NCI-H2227 treated with DMSO at 0.1 percent for 48 hours (cell line): ENCODE results near the gene MAST2.
"Not testable (repeated sequence)": the region's sequence is repeated elsewhere in the genome, so short reads cannot be mapped to it uniquely, and the experiment has no call there.

Experiments
- DNase-seq: peaks from one replicate; lab custom pipeline; 2025; lab: John Stamatoyannopoulos, UW

MAST2 gene

DNA sequence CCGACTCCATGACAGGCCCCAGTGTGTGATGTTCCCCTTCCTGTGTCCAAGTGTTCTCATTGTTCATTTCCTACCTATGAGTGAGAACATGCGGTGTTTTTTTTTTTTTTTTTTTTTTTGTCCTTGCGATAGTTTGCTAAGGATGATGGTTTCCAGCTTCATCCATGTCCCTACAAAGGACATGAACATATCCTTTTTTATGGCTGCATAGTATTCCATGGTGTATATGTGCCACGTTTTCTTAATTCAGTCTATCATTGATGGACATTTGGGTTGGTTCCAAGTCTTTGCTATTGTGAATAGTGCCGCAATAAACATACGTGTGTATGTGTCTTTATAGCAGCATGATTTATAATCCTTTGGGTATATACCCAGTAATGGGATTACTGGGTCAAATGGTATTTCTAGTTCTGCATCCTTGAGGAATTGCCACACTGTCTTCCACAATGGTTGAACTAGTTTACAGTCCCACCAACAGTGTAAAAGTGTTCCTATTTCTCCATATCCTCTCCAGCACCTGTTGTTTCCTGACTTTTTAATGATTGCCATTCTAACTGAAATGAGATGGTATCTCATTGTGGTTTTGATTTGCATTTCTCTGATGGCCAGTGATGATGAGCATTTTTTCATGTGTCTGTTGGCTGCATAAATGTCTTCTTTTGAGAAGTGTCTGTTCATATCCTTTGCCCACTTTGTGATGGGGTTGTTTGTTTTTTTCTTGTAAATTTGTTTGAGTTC is 54.5 kb downstream of the MAST2 start:
- DNase-seq: not testable (repeated sequence)

GRCh38 chr1:45859221-45859620 is 55.8 kb downstream of the MAST2 start:
- DNase-seq: no peak

DNA sequence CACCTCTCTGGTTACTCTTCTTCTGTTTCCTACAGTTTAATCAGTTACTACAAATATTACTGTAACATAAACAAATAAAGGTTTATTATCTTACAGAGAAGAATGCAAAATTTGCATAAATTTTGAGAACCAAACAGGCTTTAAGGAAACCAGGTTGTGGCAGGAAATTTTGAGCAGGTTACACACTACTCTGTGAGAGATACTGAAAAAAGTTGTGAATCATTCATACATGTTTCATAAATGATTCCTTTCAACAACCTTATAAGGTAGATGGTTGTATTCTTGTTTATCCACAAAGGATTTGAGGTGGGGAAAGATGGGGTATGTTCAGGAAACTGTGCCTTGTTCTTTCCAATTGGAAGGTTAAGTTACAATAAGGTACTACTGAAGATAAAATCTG is 58.6 kb downstream of the MAST2 start:
- no peak for DNase-seq

- DNase-seq: no peak
These were observed 59.8 kb downstream of the MAST2 start for GRCh38 chr1:45863218-45863617.

DNA sequence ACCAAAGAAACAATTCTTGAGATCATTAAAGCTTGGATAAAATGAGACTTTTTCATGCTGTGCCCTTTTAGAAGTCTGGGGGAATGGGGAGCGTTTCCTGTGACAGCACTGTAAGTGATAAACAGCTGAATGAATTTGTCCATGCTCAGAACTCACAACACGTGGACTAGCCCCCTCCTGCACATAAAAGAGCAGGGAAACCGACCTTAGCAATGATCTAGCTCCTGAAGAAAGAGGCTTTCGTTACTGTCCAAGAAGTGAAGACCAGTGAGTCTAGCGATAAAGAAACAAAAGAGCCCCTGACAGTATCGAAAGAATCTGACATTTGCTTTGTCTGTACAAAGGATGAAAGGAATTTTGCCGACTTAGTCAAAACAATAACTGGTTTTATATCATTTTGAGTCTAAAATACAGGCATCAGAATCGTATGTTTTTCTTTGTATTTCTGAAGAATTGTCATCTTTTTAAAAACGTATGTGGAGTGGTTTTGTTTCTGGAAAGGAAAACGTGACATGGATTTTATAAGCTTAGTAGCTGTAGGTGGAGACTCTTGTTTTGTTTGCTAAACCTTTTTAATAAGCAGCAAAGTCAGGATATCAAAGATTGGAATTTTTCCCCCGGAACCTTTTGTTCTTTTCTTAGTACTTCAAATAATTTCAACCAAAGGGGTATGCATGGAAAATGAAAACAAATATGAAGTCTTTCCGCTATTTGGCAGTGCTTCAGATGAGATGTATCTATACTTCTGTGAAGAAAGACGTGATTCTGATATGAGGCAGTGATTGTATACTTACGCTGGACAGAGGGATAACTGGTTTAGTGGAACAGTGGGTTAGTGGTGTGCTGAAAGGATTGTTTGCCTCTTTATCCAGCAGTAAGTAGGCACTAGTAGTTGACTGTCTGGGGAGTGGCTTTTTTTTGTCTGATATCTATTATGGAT is 61.0 kb downstream of the MAST2 start:
- DNase-seq: no peak

- DNase-seq: no peak
These were observed 64.4 kb downstream of the MAST2 start for GRCh38 chr1:45867697-45868348.

GRCh38 chr1:45868861-45869260 is 65.4 kb downstream of the MAST2 start:
- peak; percentile 28 for DNase-seq

GRCh38 chr1:45870500-45870899 is 67.1 kb downstream of the MAST2 start:
- DNase-seq: no peak

GRCh38 chr1:45872173-45872801 is 68.9 kb downstream of the MAST2 start:
- not testable (repeated sequence) for DNase-seq

GRCh38 chr1:45876000-45876617 is 72.7 kb downstream of the MAST2 start:
- peak; percentile 44 for DNase-seq

GRCh38 chr1:45877264-45877663 is 73.9 kb downstream of the MAST2 start:
- DNase-seq: no peak

DNA sequence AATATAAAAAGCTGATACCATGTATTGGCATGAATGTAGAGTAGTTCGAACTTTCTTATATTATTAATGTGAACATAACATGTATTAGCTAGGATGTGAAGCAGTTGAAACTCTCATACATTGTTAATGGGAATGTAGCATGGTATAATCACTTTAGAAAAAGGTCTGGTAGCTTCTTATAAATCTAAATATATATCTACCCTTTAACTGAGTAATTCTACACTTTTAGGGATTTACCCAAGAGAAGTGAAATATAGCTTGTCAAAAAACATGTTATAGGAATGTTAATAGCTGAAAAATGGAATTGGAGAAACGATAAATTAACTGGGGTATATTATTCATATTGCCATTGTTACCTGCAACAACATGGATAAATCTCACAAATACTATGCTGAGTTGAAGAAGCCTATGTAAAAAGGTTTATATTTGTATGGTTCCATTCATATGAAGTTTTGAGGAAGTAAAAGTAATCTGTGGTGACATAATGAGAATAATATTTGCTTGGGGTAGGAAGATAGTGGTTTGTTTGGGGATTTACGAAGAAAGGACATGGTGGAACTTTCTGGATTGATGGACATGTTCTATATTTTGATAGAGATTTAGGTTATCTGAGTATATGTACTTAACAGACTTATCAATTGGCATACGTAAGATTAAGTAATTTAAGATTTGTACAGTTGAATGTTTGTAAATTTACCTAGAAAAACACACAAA is 76.6 kb downstream of the MAST2 start:
- DNase-seq: no peak

- no peak for DNase-seq
These were observed 77.5 kb downstream of the MAST2 start for GRCh38 chr1:45880930-45881329.

DNA sequence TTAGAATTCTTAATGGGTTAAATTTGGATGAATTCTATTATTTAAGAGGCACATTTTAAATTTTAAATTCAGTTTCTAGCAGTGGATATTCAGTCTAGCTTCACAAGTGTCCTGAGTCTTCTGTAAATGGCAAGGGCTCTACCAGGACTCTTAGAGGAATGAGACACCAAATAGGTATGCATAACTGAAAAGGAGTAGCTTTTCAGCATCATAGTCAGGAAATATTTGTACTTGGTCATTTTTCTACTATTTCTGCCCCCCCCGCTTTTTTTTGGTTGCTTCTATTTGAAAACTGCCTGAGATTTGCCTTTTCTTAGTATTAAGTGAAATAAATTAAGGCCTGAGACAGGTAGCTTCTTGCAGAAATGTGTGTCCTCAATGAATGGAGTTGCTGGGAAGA is 80.2 kb downstream of the MAST2 start:
- no peak for DNase-seq

DNA sequence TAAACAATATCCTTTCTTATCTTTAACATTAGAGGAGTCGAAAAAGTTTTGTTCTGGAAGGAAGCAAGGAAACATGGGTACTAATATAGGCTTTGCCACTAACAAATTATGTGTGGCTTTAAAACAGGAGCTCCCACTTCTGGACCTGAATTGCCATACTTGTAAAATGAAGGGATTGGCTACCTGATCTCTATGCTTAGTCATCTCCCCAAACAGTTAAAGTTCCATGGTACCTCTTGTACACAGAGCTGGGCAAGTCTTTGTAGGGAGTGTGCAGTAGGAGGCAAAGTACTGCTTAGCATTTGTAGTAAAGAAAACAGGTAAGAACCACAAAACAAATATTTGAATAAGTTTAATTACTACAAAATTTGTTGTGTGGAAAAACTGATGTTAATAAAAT is 81.3 kb downstream of the MAST2 start:
- no peak for DNase-seq

- DNase-seq: no peak
These were observed 82.8 kb downstream of the MAST2 start for GRCh38 chr1:45886229-45886628.

DNA sequence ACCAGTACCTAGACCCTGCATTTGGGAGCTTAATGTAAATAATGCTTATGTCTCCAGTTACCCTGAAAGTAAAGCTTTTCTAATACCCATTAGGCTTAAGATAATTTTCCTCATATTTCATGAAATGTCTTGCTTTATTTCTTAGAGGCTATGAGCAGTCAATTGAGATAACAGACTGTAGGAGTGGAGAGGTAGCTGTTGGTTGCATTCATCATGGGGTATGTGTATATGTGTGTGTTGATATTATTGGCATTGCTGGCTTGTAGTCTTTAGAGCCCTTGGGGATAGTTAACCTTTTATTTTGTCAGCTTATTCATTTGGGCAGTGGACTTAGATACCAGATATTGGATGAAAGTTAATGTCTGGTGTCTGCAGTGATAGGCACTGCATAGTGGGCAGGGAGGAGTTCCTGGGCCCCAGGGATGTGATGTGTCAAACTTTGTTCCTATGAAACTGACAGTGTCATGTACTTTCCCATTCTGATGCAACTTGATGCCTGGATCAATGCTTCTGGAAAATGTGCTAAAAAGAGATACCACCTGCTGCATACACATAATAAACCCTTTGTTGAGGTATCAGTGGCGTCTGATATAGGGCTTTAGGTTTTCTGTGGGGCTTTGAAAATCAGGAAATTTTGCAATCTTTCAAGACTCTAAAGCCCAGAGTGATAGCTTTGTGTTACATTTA is 83.9 kb downstream of the MAST2 start:
- no peak for DNase-seq

DNA sequence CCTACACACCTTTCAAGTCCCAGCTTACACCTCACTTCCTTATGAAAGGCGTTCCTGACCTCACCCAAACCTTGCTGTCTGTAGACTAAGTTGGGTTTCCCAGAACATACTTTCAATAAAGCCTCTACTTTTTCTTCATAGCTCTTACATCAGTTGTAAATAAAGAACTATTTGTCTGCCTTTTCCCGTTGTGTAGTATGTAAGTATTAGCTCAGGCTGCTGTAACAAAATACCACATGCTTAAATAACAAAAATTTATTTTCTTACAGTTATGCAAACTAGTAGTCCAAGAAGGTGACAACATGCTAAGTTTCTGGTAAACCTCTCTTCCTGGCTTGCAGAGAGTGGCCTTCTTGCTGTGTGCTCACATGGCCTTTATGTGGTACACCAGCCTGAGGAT is 86.7 kb downstream of the MAST2 start:
- no peak for DNase-seq

- no peak for DNase-seq
These were observed 87.7 kb downstream of the MAST2 start for GRCh38 chr1:45891087-45891486.

GRCh38 chr1:45892068-45892785 is 88.8 kb downstream of the MAST2 start:
- no peak for DNase-seq
